ENCODE measurements around the gene ANKRD33B. TPM values are rescaled to one million over a fixed set of nuclear protein-coding genes. Genes with fewer than 3 reads are reported as not detected.

Gene ANKRD33B
- total and polyA plus RNA-seq, 2 donors (not counting 1 experiment from before 2014, with no cell fraction given): 7.7 to 7.8 TPM

GRCh38 chr5:10591159-10591558 is 27.3 kb downstream of the ANKRD33B start:
- H3K27ac ChIP-seq (ENCODE audit: insufficient read depth, low read length): no peak overlapping the region
- no peak for DNase-seq (ENCODE audit: low read depth in 2 of 2)
- H3K9me3 ChIP-seq (ENCODE audit: control insufficient read depth, insufficient read depth, low read depth, low read length): no peaks in the 10 kb centered on the region
- no peaks in the 10 kb centered on the region for H3K36me3 ChIP-seq (ENCODE audit: control insufficient read depth, insufficient read depth, low read length)
- no peak overlapping the region for H2AFZ ChIP-seq (ENCODE audit: low read length)
- H3K4me3 ChIP-seq (replicated peaks in 1 of 4; ENCODE audit: control extremely low read depth in 1 of 4, insufficient read depth in 1 of 4, low read depth in 3 of 4, low read length in 4 of 4): no peak overlapping the region
- TF ChIP-seq EZH2 (IDR thresholded peaks at IDR 0.05; ENCODE audit: low read length, missing control alignments) (no peak), CTCF (conservative IDR thresholded peaks at IDR 0.05 in 1 of 2, IDR thresholded peaks at IDR 0.05 in 1 of 2; ENCODE audit: low read depth in 1 of 2, low read length in 2 of 2) (no peak)
- peaks cover 2% of the 10 kb centered on the region for H3K79me2 ChIP-seq (ENCODE audit: control insufficient read depth, insufficient read depth, low read length)
- no peak overlapping the region for H3K4me2 ChIP-seq (ENCODE audit: extremely low read depth, insufficient read depth, low read length)
- H3K9ac ChIP-seq (ENCODE audit: insufficient read depth, low read length): no peak overlapping the region
- no peaks in the 10 kb centered on the region for H4K20me1 ChIP-seq (ENCODE audit: control insufficient read depth, extremely low read depth, insufficient read depth, low read length)
- peaks cover 15% of the 10 kb centered on the region for H3K4me1 ChIP-seq (ENCODE audit: control insufficient read depth, extremely low read depth, insufficient read depth, low read length)
- H3K27me3 ChIP-seq (ENCODE audit: control insufficient read depth, insufficient read depth, low read length): no peaks in the 10 kb centered on the region

GRCh38 chr5:10591966-10592365 is 28.1 kb downstream of the ANKRD33B start:
- H3K4me1 ChIP-seq (ENCODE audit: control insufficient read depth, extremely low read depth, insufficient read depth, low read length): peaks cover 15% of the 10 kb centered on the region
- TF ChIP-seq CTCF (conservative IDR thresholded peaks at IDR 0.05 in 1 of 2, IDR thresholded peaks at IDR 0.05 in 1 of 2; ENCODE audit: low read depth in 1 of 2, low read length in 2 of 2) (no peak), EZH2 (IDR thresholded peaks at IDR 0.05; ENCODE audit: low read length, missing control alignments) (no peak)
- no peak for DNase-seq (ENCODE audit: low read depth in 2 of 2)
- H3K36me3 ChIP-seq (ENCODE audit: control insufficient read depth, insufficient read depth, low read length): no peaks in the 10 kb centered on the region
- H3K27ac ChIP-seq (ENCODE audit: insufficient read depth, low read length): no peak overlapping the region
- no peak overlapping the region for H3K4me3 ChIP-seq (replicated peaks in 1 of 4; ENCODE audit: control extremely low read depth in 1 of 4, insufficient read depth in 1 of 4, low read depth in 3 of 4, low read length in 4 of 4)
- H3K79me2 ChIP-seq (ENCODE audit: control insufficient read depth, insufficient read depth, low read length): peaks cover 2% of the 10 kb centered on the region
- H3K9ac ChIP-seq (ENCODE audit: insufficient read depth, low read length): no peak overlapping the region
- H3K9me3 ChIP-seq (ENCODE audit: control insufficient read depth, insufficient read depth, low read depth, low read length): no peaks in the 10 kb centered on the region
- H3K27me3 ChIP-seq (ENCODE audit: control insufficient read depth, insufficient read depth, low read length): no peaks in the 10 kb centered on the region
- no peaks in the 10 kb centered on the region for H4K20me1 ChIP-seq (ENCODE audit: control insufficient read depth, extremely low read depth, insufficient read depth, low read length)
- H2AFZ ChIP-seq (ENCODE audit: low read length): no peak overlapping the region
- no peak overlapping the region for H3K4me2 ChIP-seq (ENCODE audit: extremely low read depth, insufficient read depth, low read length)

DNA sequence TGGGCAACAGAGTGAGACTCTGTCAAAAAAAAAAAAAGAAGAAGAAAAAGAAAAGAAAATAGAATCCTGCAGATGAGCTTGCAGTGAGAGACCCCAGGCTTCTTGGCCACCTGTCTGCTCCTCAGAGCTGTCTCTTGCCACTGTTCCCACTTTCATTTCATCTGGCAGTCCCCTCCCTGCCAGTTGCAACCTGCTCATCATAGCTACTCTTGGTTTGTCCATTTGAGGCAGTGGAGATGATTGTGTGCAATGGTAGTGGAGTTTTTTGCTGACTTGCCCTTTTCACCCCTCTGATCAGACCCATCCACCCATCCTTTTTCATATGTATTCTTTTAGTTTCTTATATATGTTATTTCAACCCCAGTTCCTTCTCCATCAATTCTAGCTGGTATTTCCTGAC is 28.7 kb downstream of the ANKRD33B start:
- H4K20me1 ChIP-seq (ENCODE audit: control insufficient read depth, extremely low read depth, insufficient read depth, low read length): no peaks in the 10 kb centered on the region
- no peaks in the 10 kb centered on the region for H3K27me3 ChIP-seq (ENCODE audit: control insufficient read depth, insufficient read depth, low read length)
- no peak overlapping the region for H2AFZ ChIP-seq (ENCODE audit: low read length)
- H3K27ac ChIP-seq (ENCODE audit: insufficient read depth, low read length): no peak overlapping the region
- peaks cover 2% of the 10 kb centered on the region for H3K79me2 ChIP-seq (ENCODE audit: control insufficient read depth, insufficient read depth, low read length)
- H3K4me3 ChIP-seq (replicated peaks in 1 of 4; ENCODE audit: control extremely low read depth in 1 of 4, insufficient read depth in 1 of 4, low read depth in 3 of 4, low read length in 4 of 4): no peak overlapping the region
- DNase-seq (ENCODE audit: low read depth in 2 of 2): no peak
- no peaks in the 10 kb centered on the region for H3K9me3 ChIP-seq (ENCODE audit: control insufficient read depth, insufficient read depth, low read depth, low read length)
- no peak overlapping the region for H3K9ac ChIP-seq (ENCODE audit: insufficient read depth, low read length)
- no peak overlapping the region for H3K4me2 ChIP-seq (ENCODE audit: extremely low read depth, insufficient read depth, low read length)
- peaks cover 15% of the 10 kb centered on the region for H3K4me1 ChIP-seq (ENCODE audit: control insufficient read depth, extremely low read depth, insufficient read depth, low read length)
- TF ChIP-seq CTCF (conservative IDR thresholded peaks at IDR 0.05 in 1 of 2, IDR thresholded peaks at IDR 0.05 in 1 of 2; ENCODE audit: low read depth in 1 of 2, low read length in 2 of 2) (no peak), EZH2 (IDR thresholded peaks at IDR 0.05; ENCODE audit: low read length, missing control alignments) (no peak)
- H3K36me3 ChIP-seq (ENCODE audit: control insufficient read depth, insufficient read depth, low read length): no peaks in the 10 kb centered on the region

All from fibroblast of lung (primary cell).